ENCODE measurements around the gene RIBC1. TPM values are rescaled to one million over a fixed set of nuclear protein-coding genes. Genes with fewer than 3 reads are reported as not detected.
"Not testable (repeated sequence)": the region's sequence is repeated elsewhere in the genome, so short reads cannot be mapped to it uniquely, and the experiment has no call there.

Gene RIBC1
- total and polyA plus RNA-seq, 11 donors: 0.28 to 1.7 (median 0.61) TPM

- no peak overlapping the region for H3K27ac ChIP-seq
- TF ChIP-seq CTCF (IDR thresholded peaks at IDR 0.05) (no peak), POLR2A (IDR thresholded peaks at IDR 0.05) (no peak)
- intact Hi-C loops (cut with DNase I): no loop called here
- H3K4me1 ChIP-seq: no peaks in the 10 kb centered on the region
- no peaks in the 10 kb centered on the region for H3K36me3 ChIP-seq
- H3K27me3 ChIP-seq: peaks cover 0 to 52% (median 0%) of the 10 kb centered on the region in 9 donors
- no peak overlapping the region for H3K4me3 ChIP-seq
- DNase-seq (no peak), ATAC-seq (no peak)
- no peaks in the 10 kb centered on the region for H3K9me3 ChIP-seq
Measured at GRCh38 chrX:53452812-53453211, 30.1 kb downstream of the RIBC1 start.

DNA sequence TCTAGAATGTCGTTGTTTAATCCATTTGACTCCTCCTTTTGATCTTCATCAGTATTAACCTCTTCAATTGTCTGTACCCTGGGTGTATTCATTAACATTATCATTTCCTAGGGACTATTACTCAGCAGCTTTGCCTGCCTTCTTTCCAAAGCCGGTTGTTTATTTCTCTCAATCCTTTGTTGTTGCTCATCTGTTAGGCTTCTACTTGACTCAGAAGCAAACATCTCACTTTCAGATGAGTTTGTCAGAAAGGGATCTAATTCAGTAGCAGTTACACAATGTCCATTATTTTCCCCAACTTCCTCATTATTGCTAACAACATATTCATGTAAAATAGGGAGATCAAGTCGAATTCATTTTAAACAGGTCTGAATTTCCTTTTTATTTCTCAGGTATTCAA is 33.6 kb downstream of the RIBC1 start:
- 55 to 72% (median 64%) methylated on average over 3 of the region's 3 CpGs for WGBS, 4 donors
- Histone ChIP-seq H3K4me3 (no peak overlapping the region), H3K27ac (no peak overlapping the region), H3K9me3 (no peaks in the 10 kb centered on the region), H3K27me3 (peaks cover 0 to 49% (median 0%) of the 10 kb centered on the region in 9 donors), H3K4me1 (no peaks in the 10 kb centered on the region), H3K36me3 (no peaks in the 10 kb centered on the region)
- ATAC-seq (no peak), DNase-seq (no peak)
- TF ChIP-seq POLR2A (IDR thresholded peaks at IDR 0.05) (no peak), CTCF (IDR thresholded peaks at IDR 0.05) (no peak)
- intact Hi-C loops (cut with DNase I): no loop called here

DNA sequence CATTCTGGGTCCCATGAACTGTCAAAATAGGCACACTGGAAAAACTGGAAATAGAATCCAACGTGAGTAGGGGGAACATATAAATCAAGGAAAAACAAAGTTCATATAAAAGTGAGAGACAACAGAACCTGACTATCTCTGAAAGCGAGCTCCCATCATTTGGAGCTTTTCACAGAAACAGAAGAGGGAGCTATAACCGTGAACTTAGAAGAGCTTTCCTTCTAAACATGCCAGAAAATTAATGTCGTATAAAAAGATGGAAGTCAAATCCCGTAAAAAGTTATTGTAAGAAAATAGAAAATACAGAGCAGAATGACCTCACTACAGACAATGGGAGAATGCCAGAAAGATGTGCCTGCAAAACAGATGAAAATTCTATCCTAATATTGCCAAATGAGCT is 35.4 kb downstream of the RIBC1 start:
- no peak for ATAC-seq
- TF ChIP-seq CTCF (IDR thresholded peaks at IDR 0.05) (no peak), POLR2A (IDR thresholded peaks at IDR 0.05) (no peak)
- H3K27me3 ChIP-seq: peaks cover 0 to 46% (median 0%) of the 10 kb centered on the region in 9 donors

DNA sequence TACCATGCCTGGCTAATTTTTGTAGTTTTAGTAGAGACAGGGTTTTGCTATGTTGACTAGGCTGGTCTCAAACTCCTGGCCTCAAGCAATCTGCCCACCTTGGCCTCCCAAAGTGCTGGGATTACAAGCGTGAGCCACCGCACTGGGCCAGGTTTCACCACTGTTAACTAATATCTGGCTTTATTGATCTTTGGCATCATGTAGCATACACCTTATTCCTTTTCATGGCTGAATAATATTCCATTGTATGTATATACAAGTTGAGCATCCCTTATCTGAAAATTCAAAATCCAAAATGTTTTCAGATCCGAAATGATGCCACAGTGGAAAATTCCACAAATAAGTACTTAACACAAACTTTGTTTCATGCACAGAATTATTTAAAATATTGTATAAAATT is 46.0 kb downstream of the RIBC1 start:
- H3K27ac ChIP-seq; H3K36me3 ChIP-seq; H3K9me3 ChIP-seq; ATAC-seq; DNase-seq; H3K4me3 ChIP-seq; H3K4me1 ChIP-seq; intact Hi-C loops (cut with DNase I): not testable (repeated sequence)
- H3K27me3 ChIP-seq: peaks cover 0 to 28% (median 0%) of the 10 kb centered on the region in 9 donors
- 85 to 95% (median 89%) methylated on average over 3 of the region's 3 CpGs for WGBS, 4 donors

More for the DNA sequence above, 35.4 kb downstream of the RIBC1 start:
- intact Hi-C loops (cut with DNase I): no loop called here
- no peaks in the 10 kb centered on the region for H3K9me3 ChIP-seq
- no peaks in the 10 kb centered on the region for H3K36me3 ChIP-seq
- DNase-seq: no peak
- 43 to 52% (median 48%) methylated on average over 5 of the region's 5 CpGs for WGBS, 4 donors
- no peaks in the 10 kb centered on the region for H3K4me1 ChIP-seq
- no peak overlapping the region for H3K27ac ChIP-seq
- H3K4me3 ChIP-seq: no peak overlapping the region

DNA sequence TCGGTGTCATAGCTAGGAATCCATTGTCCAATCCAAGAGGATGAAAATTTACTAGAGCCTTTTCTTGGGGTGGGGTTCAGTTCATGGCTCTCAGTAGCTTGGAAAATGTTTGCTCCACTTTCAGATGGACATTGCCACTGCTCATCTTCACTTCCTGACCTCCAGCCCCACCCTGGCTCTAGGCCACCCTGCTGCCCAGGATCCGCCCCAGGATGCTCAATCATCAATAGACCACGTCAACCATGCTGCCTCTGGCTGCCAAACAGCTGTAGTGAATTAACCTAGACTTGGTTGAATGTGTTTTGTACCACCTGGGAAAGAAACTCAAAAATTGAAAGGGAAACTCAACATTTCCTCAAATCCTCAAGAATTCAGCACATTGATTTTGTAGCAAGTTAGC is 48.7 kb downstream of the RIBC1 start:
- TF ChIP-seq CTCF (IDR thresholded peaks at IDR 0.05) (no peak), POLR2A (IDR thresholded peaks at IDR 0.05) (no peak)
- peaks cover 0 to 35% (median 0%) of the 10 kb centered on the region in 9 donors for H3K27me3 ChIP-seq
- H3K4me1 ChIP-seq: no peaks in the 10 kb centered on the region
- H3K4me3 ChIP-seq: no peak overlapping the region
- no peaks in the 10 kb centered on the region for H3K36me3 ChIP-seq
- no peak for ATAC-seq
- DNase-seq: no peak
- H3K9me3 ChIP-seq: no peaks in the 10 kb centered on the region
- H3K27ac ChIP-seq: no peak overlapping the region
- intact Hi-C loops (cut with DNase I): no loop called here
- 60 to 76% (median 72%) methylated on average over 3 of the region's 3 CpGs for WGBS, 4 donors

Measured in heart left ventricle (tissue), 16 donors.